IMR-90 (cell line): ENCODE measurements around the gene PTPRU. TPM values are rescaled to one million over a fixed set of nuclear protein-coding genes. Genes with fewer than 3 reads are reported as not detected.

ENCODE experiments used
- ATAC-seq: fragments of 200-7000 bp; cut with Tn5 transposase; 2 replicates; pipeline ENCODE4 v1.9.1; 2020; ENCODE audit warnings: low read depth, mild to moderate bottlenecking, moderate library complexity
- BruUV-seq: library from RNA; stranded (reverse); fragments of 400-500 nt; replicated peaks from 2 replicates; lab custom pipeline; 2021; lab: Mats Ljungman, UMichigan
- CTCF ChIA-PET: fragments of 300-600 bp; formaldehyde crosslinking; extraction: SDS; loops from one replicate; lab custom pipeline; 2021; ENCODE audit warnings: antibody characterized with exemption; lab: Yijun Ruan, JAX
- POLR2A ChIA-PET: fragments of 300-600 bp; sonication (Branson Sonifier 250); formaldehyde crosslinking; loops from one replicate; lab custom pipeline; 2022; ENCODE audit warnings: antibody characterized with exemption; ENCODE audit not compliant: unreplicated experiment; lab: Charles Lee
- DNase-seq: peaks from one replicate; pipeline ENCODE4 v3.0.0; 2013
- H2AFZ ChIP-seq: replicated peaks from 2 replicates; pipeline ENCODE3; 2013; ENCODE audit warnings: low read length, mild to moderate bottlenecking; ENCODE audit not compliant: poor library complexity
- H2AK5ac ChIP-seq: 2 replicates; pipeline ENCODE4 v1.6.1; 2013; ENCODE audit warnings: low read depth, low read length, inconsistent platforms
- H2AK9ac ChIP-seq: replicated peaks from 2 replicates; pipeline ENCODE3; 2013; ENCODE audit warnings: mild to moderate bottlenecking, low read depth, low read length, moderate library complexity; ENCODE audit not compliant: poor library complexity
- H2BK120ac ChIP-seq: 2 replicates; pipeline ENCODE4 v1.6.1; 2013; ENCODE audit warnings: low read depth, low read length, inconsistent platforms
- H2BK15ac ChIP-seq: 3 replicates; pipeline ENCODE4 v1.6.1; 2013; ENCODE audit warnings: low read depth, low read length, inconsistent platforms
- H2BK20ac ChIP-seq: 2 replicates; pipeline ENCODE4 v1.6.1; 2013; ENCODE audit warnings: low read depth, mild to moderate bottlenecking, inconsistent platforms, low read length, moderate library complexity
- H2BK5ac ChIP-seq: 2 replicates; pipeline ENCODE4 v1.6.1; 2013; ENCODE audit warnings: mild to moderate bottlenecking, low read depth, low read length, inconsistent platforms; ENCODE audit not compliant: poor library complexity, severe bottlenecking
- H3K14ac ChIP-seq: replicated peaks from 2 replicates; pipeline ENCODE4 v1.6.1; 2013; ENCODE audit warnings: low read depth, low read length, inconsistent platforms
- H3K18ac ChIP-seq: 2 replicates; pipeline ENCODE4 v1.6.1; 2013; ENCODE audit warnings: low read depth, low read length, control low read depth
- H3K23ac ChIP-seq: 2 replicates; pipeline ENCODE4 v1.6.1; 2013; ENCODE audit warnings: low read depth, low read length, inconsistent platforms
- H3K27ac ChIP-seq: 2 replicates; pipeline ENCODE4 v1.5.1; 2013; ENCODE audit warnings: mild to moderate bottlenecking, control low read depth, low read length; ENCODE audit not compliant: insufficient read depth
- H3K27me3 ChIP-seq: 2 replicates; pipeline ENCODE4 v1.6.1; 2013; ENCODE audit warnings: low read length; ENCODE audit not compliant: control insufficient read depth, insufficient read depth
- H3K36me3 ChIP-seq: 2 replicates; pipeline ENCODE4 v1.6.1; 2013; ENCODE audit warnings: low read length, mixed read lengths; ENCODE audit not compliant: control insufficient read depth, insufficient read depth
- H3K4ac ChIP-seq: 2 replicates; pipeline ENCODE4 v1.6.1; 2013; ENCODE audit warnings: low read depth, low read length, inconsistent platforms
- H3K4me1 ChIP-seq: 2 replicates; pipeline ENCODE4 v1.6.1; 2013; ENCODE audit warnings: low read length, mixed read lengths; ENCODE audit not compliant: control insufficient read depth, insufficient read depth
- H3K4me2 ChIP-seq: 2 replicates; pipeline ENCODE4 v1.6.1; 2013; ENCODE audit warnings: low read depth, mild to moderate bottlenecking, control low read depth, low read length, moderate library complexity
- H3K4me3 ChIP-seq: 2 replicates; pipeline ENCODE4 v1.5.1; 2013; ENCODE audit warnings: low read depth, mild to moderate bottlenecking, control low read depth, low read length, moderate library complexity; ENCODE audit not compliant: insufficient read depth
- H3K56ac ChIP-seq: 2 replicates; pipeline ENCODE4 v1.6.1; 2013; ENCODE audit warnings: low read length, inconsistent platforms; ENCODE audit not compliant: insufficient read depth; ENCODE audit errors: extremely low read depth
- H3K79me1 ChIP-seq, 2 experiments: 2 replicates each; pipeline ENCODE4 v1.6.1; 2013; ENCODE audit warnings: low read length in 2 of 2, inconsistent platforms in 1 of 2, low read depth in 1 of 2
- H3K9ac ChIP-seq: 2 replicates; pipeline ENCODE4 v1.6.1; 2013; ENCODE audit warnings: low read depth, low read length, control low read depth
- H3K9me1 ChIP-seq: 2 replicates; pipeline ENCODE4 v1.6.1; 2013; ENCODE audit warnings: low read length, inconsistent platforms; ENCODE audit not compliant: insufficient read depth
- H3K9me3 ChIP-seq: 2 replicates; pipeline ENCODE4 v1.6.1; 2013; ENCODE audit warnings: low read length; ENCODE audit not compliant: control insufficient read depth, insufficient read depth
- H4K20me1 ChIP-seq: 2 replicates; pipeline ENCODE4 v1.6.1; 2013; ENCODE audit warnings: low read length, inconsistent platforms; ENCODE audit not compliant: insufficient read depth
- H4K5ac ChIP-seq: 2 replicates; pipeline ENCODE4 v1.6.1; 2013; ENCODE audit warnings: mild to moderate bottlenecking, low read depth, low read length, control low read depth
- H4K8ac ChIP-seq, 2 experiments: 2 replicates each; pipeline ENCODE4 v1.6.1; 2013; ENCODE audit warnings: low read depth in 2 of 2, low read length in 2 of 2, control low read depth in 1 of 2, inconsistent platforms in 1 of 2
- H4K91ac ChIP-seq: 2 replicates; pipeline ENCODE4 v1.6.1; 2013; ENCODE audit warnings: low read depth, low read length, inconsistent platforms; ENCODE audit not compliant: insufficient read depth
- MAZ ChIP-seq: IDR thresholded peaks from 2 replicates; pipeline ENCODE4 v1.6.1; 2012; ENCODE audit warnings: low read depth, mild to moderate bottlenecking, low read length, improper control_type of control experiment, moderate library complexity, borderline replicate concordance
- RAD21 ChIP-seq: IDR thresholded peaks from 2 replicates; pipeline ENCODE4 v1.6.1; 2012; ENCODE audit warnings: low read length, improper control_type of control experiment
- SMC3 ChIP-seq: fragments of 150-350 bp; IDR thresholded peaks from 2 replicates; pipeline ENCODE4 v1.6.1; 2016; ENCODE audit warnings: low read depth, mild to moderate bottlenecking, antibody characterized with exemption, low read length, moderate library complexity
- WGBS, 2 experiments: methylation state at CpG; one replicate each; pipeline versions ENCODE4 v1.1.5 to v1.1.7; 2013; ENCODE audit warnings: missing lambda C conversion rate in 2 of 2; ENCODE audit not compliant: insufficient read length in 1 of 2; ENCODE audit errors: extremely low coverage in 2 of 2; 5-methylcytosine and 5-hydroxymethylcytosine counted together
- dilution Hi-C: fragments of 300-500 bp; cut with HindIII; formaldehyde crosslinking; loops from one replicate; pipeline ENCODE4 v1.14.3; 2018; ENCODE audit warnings: low sequenced_read_pairs; ENCODE audit not compliant: unreplicated experiment
- in situ Hi-C: fragments of 300-500 bp; cut with MboI; formaldehyde crosslinking; loops from 3 replicates; pipeline ENCODE4 v1.14.3; 2019; ENCODE audit warnings: low sequenced_read_pairs, inconsistent platforms, mixed read lengths
- intact Hi-C: fragments of 100-400 bp; cut with micrococcal nuclease; formaldehyde crosslinking; loops from 2 replicates; pipeline ENCODE4 v1.10.0; 2022
- polyA plus RNA-seq, 3 experiments: library from polyadenylated mRNA; depleted of rRNA; stranded (reverse); fragments of >200 nt; gene quantifications; 2 replicates each; pipeline ENCODE4 v1.2.3, GENCODE V29; 2012; ENCODE audit warnings: low replicate concordance in 1 of 3
- total RNA-seq: library from RNA; depleted of rRNA; stranded (reverse); fragments of >200 nt; gene quantifications from 2 replicates; pipeline ENCODE4 v1.2.3, GENCODE V29; 2012

The PTPRU gene
- total and polyA plus RNA-seq, 2 of the 4 experiments (the other 2 are of a cell fraction), result 7.0 to 10.7 TPM

- no peak overlapping the region for H2AK9ac ChIP-seq
- H3K79me1 ChIP-seq, result no peaks in the 10 kb centered on the region; a peak in 1 of 4 replicates
- no peak overlapping the region for H3K9ac ChIP-seq
- H2AFZ ChIP-seq, result peak overlapping the region; percentile 78
- ChIA-PET CTCF (no interaction called here), POLR2A (no interaction called here)
- no peaks in the 10 kb centered on the region for H3K9me3 ChIP-seq
- H4K5ac ChIP-seq, result no peak overlapping the region
- dilution Hi-C loops (no loop called here), intact Hi-C loops (no loop called here), in situ Hi-C loops (no loop called here)
- H3K4me3 ChIP-seq, result no peak overlapping the region
- H4K8ac ChIP-seq, result no peak overlapping the region
- H3K36me3 ChIP-seq, result no peaks in the 10 kb centered on the region
- 0 out of 2 replicates have a peak overlapping the region, but pooled peaks have one; percentile 16 for H3K4ac ChIP-seq
- no peak overlapping the region for H2BK120ac ChIP-seq
- no peak overlapping the region for H3K18ac ChIP-seq
- no TSS peak for BruUV-seq
- H3K27ac ChIP-seq, result no peak overlapping the region
- H3K4me1 ChIP-seq, result peaks cover 8% of the 10 kb centered on the region; the same call in 1 of the 2 replicates
- no peak overlapping the region for H4K91ac ChIP-seq
- WGBS, 2 experiments, result 50% methylated on average over 2 of the region's 5 CpGs; no CpG with 5 or more reads in 1 of the 2 experiments
- H2BK5ac ChIP-seq, result no peak overlapping the region
- H3K9me1 ChIP-seq, result peaks cover 8% of the 10 kb centered on the region; the same call in 1 of the 2 replicates
- ATAC-seq (no peak), DNase-seq (no peak)
- no peak overlapping the region for H3K23ac ChIP-seq
- no peak overlapping the region for H3K4me2 ChIP-seq
- H4K20me1 ChIP-seq, result no peaks in the 10 kb centered on the region; the same call in 1 of the 2 replicates
- H2BK15ac ChIP-seq, result no peak overlapping the region
- 0 out of 2 replicates have a peak overlapping the region, but pooled peaks have one; percentile 20 for H2BK20ac ChIP-seq
- H3K14ac ChIP-seq, result no peak overlapping the region; the same call in 1 of the 2 replicates
- TF ChIP-seq RAD21, result no peak
- no peak for TF ChIP-seq MAZ
- TF ChIP-seq SMC3, result no peak
- peak overlapping the region; percentile 70; the same call in 1 of the 2 replicates for H2AK5ac ChIP-seq
- no peak overlapping the region for H3K56ac ChIP-seq
- no peaks in the 10 kb centered on the region for H3K27me3 ChIP-seq
Observed at GRCh38 chr1:29256394-29256793, 20.1 kb downstream of the PTPRU start.
